Stimulated activated CD8-positive, alpha-beta memory T cell treated with anti-CD3 and anti-CD28 coated beads, Interleukin-12 subunit alpha, Interleukin-12 subunit beta, amount 100 ng/mL, for 1 hour (primary cell): ENCODE measurements around the gene NTM.

Experiments
- DNase-seq: peaks from one replicate; pipeline ENCODE4 v3.0.0-alpha.2; 2020; ENCODE audit warnings: low read depth

NTM gene

GRCh38 chr11:131734871-131735270, 364.5 kb downstream of the NTM start:
- DNase-seq, result no peak

DNA sequence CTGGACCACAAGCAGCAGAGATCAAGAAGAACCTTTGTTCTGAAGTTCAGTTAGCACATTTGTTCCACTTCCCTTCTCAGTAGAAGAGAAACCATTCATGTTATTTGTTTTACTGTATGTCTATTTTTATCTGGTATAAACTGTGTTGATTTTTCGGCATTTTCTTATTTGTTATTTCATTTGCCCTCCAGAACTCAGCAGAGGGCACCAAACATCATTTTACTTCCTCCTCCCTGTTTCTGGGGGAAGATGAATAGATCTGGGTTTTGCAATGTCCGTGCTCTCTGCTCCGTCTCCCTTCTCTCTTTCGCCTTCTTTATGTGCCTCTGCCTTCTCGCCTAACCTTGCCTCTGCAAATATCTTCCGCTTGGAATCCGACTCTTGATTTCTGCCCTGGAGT, 366.9 kb downstream of the NTM start:
- DNase-seq, result no peak

GRCh38 chr11:131739243-131739882, 368.9 kb downstream of the NTM start:
- no peak for DNase-seq

DNA sequence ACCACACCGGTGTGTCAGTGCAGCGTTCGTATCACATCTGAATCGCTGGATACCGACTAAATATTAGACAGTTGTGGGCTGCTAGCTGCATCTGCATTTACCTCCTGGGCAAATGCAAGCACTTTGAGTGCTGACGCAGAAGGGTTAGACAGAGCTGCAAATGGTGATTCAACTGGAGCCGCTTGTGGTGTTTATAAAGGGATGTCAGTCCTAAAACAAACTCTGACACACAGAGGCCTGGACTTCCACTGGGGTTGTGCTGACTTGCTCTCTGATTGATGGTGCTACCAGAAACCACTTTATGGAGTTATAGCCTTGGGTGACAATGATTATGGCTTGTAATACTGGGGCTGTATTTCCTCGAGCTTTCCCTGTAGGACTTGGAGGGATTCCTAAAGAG, 374.4 kb downstream of the NTM start:
- no peak for DNase-seq

- no peak for DNase-seq
Observed at GRCh38 chr11:131745405-131745804, 375.0 kb downstream of the NTM start.

GRCh38 chr11:131746201-131746600, 375.8 kb downstream of the NTM start:
- no peak for DNase-seq

- no peak for DNase-seq
Observed at GRCh38 chr11:131748151-131749050, 378.0 kb downstream of the NTM start.

DNA sequence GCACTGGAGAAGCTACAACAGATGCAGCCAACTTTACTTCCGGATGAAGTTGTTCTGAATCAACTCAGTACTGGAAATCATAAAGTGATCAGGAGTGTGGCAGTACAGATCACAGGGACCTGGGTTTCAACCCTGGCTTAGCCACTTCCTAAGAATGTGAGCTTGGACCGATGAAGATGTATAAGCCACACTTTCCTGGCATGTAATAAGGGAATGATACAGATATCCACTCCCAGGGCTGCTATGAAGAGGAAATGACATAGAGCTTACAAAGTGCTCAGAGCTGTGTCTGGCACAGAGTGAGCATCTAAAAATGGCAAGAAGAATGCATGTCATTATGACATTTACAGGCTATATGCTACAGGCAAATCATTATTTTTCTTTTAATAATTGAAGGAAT, 378.7 kb downstream of the NTM start:
- no peak for DNase-seq

GRCh38 chr11:131750152-131750551, 379.7 kb downstream of the NTM start:
- DNase-seq, result no peak

DNA sequence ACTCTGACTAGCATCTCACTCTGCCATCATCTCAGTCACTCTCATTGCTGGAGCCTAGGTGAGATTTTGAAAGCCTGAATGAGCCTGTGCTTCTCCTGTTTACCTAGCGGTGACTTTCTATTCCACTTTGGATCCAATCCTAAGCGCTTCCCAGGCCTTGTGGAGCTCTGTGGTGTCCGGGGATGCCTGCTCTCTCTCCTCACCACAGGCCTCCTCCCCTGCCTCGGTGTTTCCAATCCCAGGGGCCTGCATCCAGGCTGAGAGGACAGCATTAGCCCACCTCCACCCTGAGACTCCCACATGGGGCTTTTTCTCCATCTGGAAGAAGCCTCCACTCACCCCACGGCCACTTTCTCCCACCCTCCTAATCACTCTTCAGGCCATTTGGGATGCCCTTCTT, 380.3 kb downstream of the NTM start:
- no peak for DNase-seq

- no peak for DNase-seq
Observed at GRCh38 chr11:131754671-131755070, 384.3 kb downstream of the NTM start.

DNA sequence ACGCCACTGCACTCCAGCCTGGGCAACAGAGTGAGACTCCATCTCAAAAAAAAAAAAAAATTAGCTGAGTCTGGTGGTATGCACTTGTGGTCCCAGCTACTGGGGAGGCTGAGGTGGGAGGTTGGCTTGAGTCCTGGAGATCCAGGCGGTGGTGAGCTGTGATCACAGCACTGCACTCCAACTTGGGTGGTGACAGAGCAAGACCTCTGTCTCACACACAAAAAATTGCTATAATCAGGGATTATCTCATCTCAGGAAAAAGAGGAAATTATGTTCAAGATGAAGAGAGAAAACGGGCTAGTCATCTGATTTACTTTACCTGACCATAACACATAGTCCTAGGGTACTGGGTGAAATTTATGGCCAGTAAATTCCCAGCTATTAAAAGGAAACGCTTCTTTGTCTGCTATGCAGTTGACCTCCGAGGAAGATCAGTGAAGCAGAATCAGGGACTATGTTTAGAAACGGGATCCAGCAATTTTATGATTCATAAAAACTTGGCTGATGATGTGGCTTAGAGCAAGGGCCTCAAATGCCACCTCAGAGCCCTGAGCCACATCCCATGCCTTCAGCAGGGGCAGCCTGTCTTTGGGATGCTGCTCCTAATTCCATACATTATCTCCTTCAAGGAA, 386.2 kb downstream of the NTM start:
- no peak for DNase-seq

- DNase-seq, result no peak
Observed at GRCh38 chr11:131758726-131759125, 388.3 kb downstream of the NTM start.

DNA sequence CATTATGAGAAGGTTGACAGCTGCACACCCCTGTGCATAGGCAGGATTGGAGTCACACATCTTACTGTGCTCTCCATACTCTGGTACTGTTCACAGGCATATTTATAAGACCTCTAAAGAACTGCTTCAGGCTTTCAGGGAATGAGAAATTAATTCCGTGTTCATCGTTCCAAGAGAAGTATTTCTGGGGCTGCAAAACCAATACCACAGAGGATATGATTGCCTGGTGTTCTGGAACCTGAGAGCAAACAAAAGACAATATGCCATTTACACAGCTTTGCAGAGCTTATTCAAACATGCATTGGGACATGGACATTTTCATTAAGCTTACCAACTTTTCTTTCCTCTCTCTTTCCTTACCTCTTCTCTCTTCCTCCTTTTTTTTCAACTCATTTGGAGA, 388.7 kb downstream of the NTM start:
- no peak for DNase-seq

GRCh38 chr11:131760091-131761061, 390.0 kb downstream of the NTM start:
- no peak for DNase-seq

- no peak for DNase-seq
Observed at GRCh38 chr11:131762346-131763110, 392.1 kb downstream of the NTM start.

- DNase-seq, result no peak
Observed at GRCh38 chr11:131763193-131763890, 392.9 kb downstream of the NTM start.

- DNase-seq, result no peak
Observed at GRCh38 chr11:131764126-131764525, 393.7 kb downstream of the NTM start.

GRCh38 chr11:131764649-131765048, 394.2 kb downstream of the NTM start:
- DNase-seq, result no peak

- no peak for DNase-seq
Observed at GRCh38 chr11:131766637-131767036, 396.2 kb downstream of the NTM start.

DNA sequence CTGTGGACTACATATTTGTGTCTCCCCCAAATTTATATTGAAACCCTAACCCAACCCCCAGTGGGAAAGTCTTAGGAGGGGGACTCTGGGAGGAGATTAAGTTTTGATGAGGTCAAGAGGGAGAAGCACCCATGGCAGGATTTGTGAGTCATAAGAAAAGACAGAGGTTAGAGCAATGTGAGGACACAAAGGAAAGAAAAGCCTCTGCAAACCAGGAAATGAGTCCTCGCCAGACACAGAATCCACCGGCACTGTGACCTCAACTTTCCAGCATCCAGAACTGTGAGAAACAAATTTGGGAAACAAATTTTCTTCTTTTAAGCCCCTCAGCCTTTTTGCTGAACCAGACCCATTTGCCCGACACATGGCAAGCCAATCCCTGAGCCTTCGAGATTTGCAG, 397.0 kb downstream of the NTM start:
- no peak for DNase-seq
